Astrocyte (in vitro differentiated cells and primary cell): ENCODE results near the gene FRYL. TPM values are rescaled to one million over a fixed set of nuclear protein-coding genes. Genes with fewer than 3 reads are reported as not detected.

ENCODE experiments used
- DNase-seq: peaks from one replicate; pipeline ENCODE4 v3.0.0-alpha.2; 2010; ENCODE audit warnings: low read depth
- FAIRE-seq: peaks from 2 replicates; lab custom pipeline; 2011; peaks lifted over from hg19 to GRCh38; lab: Jason Lieb, UNC
- H2AFZ ChIP-seq: 2 replicates; pipeline ENCODE4 v1.6.0; 2012; ENCODE audit warnings: low read depth, low read length, inconsistent platforms
- H3K27ac ChIP-seq: 2 replicates; pipeline ENCODE4 v1.5.1; 2011; ENCODE audit warnings: low read depth, low read length, inconsistent platforms
- H3K27me3 ChIP-seq: 2 replicates; pipeline ENCODE4 v1.6.0; 2011; ENCODE audit warnings: low read length, inconsistent platforms; ENCODE audit not compliant: insufficient read depth
- H3K36me3 ChIP-seq: 2 replicates; pipeline ENCODE4 v1.5.1; 2011; ENCODE audit warnings: low read length, inconsistent platforms; ENCODE audit not compliant: insufficient read depth
- H3K4me1 ChIP-seq: 2 replicates; pipeline ENCODE4 v1.5.1; 2011; ENCODE audit warnings: low read length, inconsistent platforms; ENCODE audit not compliant: insufficient read depth
- H3K4me2 ChIP-seq: 2 replicates; pipeline ENCODE4 v1.6.0; 2012; ENCODE audit warnings: low read length, inconsistent platforms
- H3K4me3 ChIP-seq: 2 replicates; pipeline ENCODE4 v1.5.1; 2011; ENCODE audit warnings: low read depth, mild to moderate bottlenecking, low read length, inconsistent platforms; ENCODE audit not compliant: insufficient read depth
- H3K79me2 ChIP-seq: 2 replicates; pipeline ENCODE4 v1.6.0; 2012; ENCODE audit warnings: mild to moderate bottlenecking, low read length, inconsistent platforms; ENCODE audit not compliant: insufficient read depth
- H3K9ac ChIP-seq: 2 replicates; pipeline ENCODE4 v1.6.0; 2012; ENCODE audit warnings: mild to moderate bottlenecking, low read length, inconsistent platforms
- H3K9me3 ChIP-seq: 2 replicates; pipeline ENCODE4 v1.5.1; 2012; ENCODE audit warnings: low read depth, mild to moderate bottlenecking, low read length, inconsistent platforms; ENCODE audit not compliant: insufficient read depth
- H4K20me1 ChIP-seq: 2 replicates; pipeline ENCODE4 v1.6.0; 2012; ENCODE audit warnings: low read length, inconsistent platforms; ENCODE audit not compliant: insufficient read depth
- H3K27ac Mint-ChIP-seq: one replicate; pipeline ENCODE4 v1.8.0; 2021; ENCODE audit warnings: mild to moderate bottlenecking, mixed read lengths; ENCODE audit not compliant: unreplicated experiment
- H3K27me3 Mint-ChIP-seq: one replicate; pipeline ENCODE4 v1.8.0; 2021; ENCODE audit warnings: low read depth, mixed read lengths; ENCODE audit not compliant: unreplicated experiment
- H3K36me3 Mint-ChIP-seq: one replicate; pipeline ENCODE4 v1.8.0; 2021; ENCODE audit warnings: low read depth, mixed read lengths; ENCODE audit not compliant: unreplicated experiment
- H3K4me1 Mint-ChIP-seq: one replicate; pipeline ENCODE4 v1.8.0; 2021; ENCODE audit warnings: low read depth, mixed read lengths; ENCODE audit not compliant: unreplicated experiment
- H3K4me3 Mint-ChIP-seq: one replicate; pipeline ENCODE4 v1.8.0; 2021; ENCODE audit warnings: mild to moderate bottlenecking, moderate library complexity, mixed read lengths; ENCODE audit not compliant: unreplicated experiment
- H3K9me3 Mint-ChIP-seq: one replicate; pipeline ENCODE4 v1.8.0; 2021; ENCODE audit warnings: mild to moderate bottlenecking, mixed read lengths; ENCODE audit not compliant: unreplicated experiment
- EZH2 ChIP-seq: IDR thresholded peaks from 2 replicates; pipeline ENCODE4 v1.6.1; 2012; ENCODE audit warnings: mild to moderate bottlenecking, low read length, inconsistent platforms; ENCODE audit not compliant: insufficient read depth
- total RNA-seq: library from RNA; stranded (reverse); gene quantifications from 2 replicates; pipeline ENCODE4 v1.2.1, GENCODE V29; 2021
- TF ChIP-seq, protein P1 (sequence below): IDR thresholded peaks from 2 replicates; pipeline ENCODE4 v1.5.1; 2011; ENCODE audit warnings: low read depth, mild to moderate bottlenecking, inconsistent platforms, low read length, moderate library complexity; ENCODE audit not compliant: insufficient read depth

FRYL gene
- total RNA-seq, 1 donor from 2014 or later, result 70.0 TPM

DNA sequence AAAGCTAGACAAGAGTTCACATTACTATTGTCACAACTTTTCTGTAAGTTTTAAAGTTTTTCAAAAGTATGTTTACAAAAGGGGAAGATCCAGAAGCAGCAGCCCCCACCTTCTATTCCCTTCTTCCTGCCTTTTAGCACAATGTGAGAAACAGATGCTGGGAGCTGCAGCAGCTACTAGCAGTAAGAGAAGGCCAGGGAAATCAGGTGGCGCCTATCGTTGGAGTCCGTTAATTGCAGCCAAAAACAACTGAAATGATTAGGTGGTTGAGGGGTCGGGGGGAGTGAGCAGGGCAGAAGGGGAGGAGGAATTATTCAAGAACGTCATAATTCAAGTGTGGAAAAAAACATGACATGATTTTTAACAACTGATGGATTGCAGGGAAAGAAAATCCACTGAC lies 27.4 kb downstream of the FRYL start:
- Mint-ChIP-seq H3K36me3 (peaks cover 4% of the 10 kb centered on the region), H3K4me1 (peaks cover 27% of the 10 kb centered on the region), H3K9me3 (peaks cover 3% of the 10 kb centered on the region), H3K27ac (no peak overlapping the region), H3K27me3 (no peaks in the 10 kb centered on the region), H3K4me3 (no peak overlapping the region)
- Histone ChIP-seq H4K20me1 (peaks cover 67% of the 10 kb centered on the region), H3K4me2 (no peak overlapping the region), H3K79me2 (peaks cover 93% of the 10 kb centered on the region), H3K4me3 (no peak overlapping the region), H3K27ac (no peak overlapping the region), H3K36me3 (no peaks in the 10 kb centered on the region), H2AFZ (no peak overlapping the region), H3K4me1 (no peaks in the 10 kb centered on the region), H3K27me3 (no peaks in the 10 kb centered on the region), H3K9me3 (no peaks in the 10 kb centered on the region), H3K9ac (no peak overlapping the region)
- FAIRE-seq, result no peak
- TF ChIP-seq, protein P1, sequence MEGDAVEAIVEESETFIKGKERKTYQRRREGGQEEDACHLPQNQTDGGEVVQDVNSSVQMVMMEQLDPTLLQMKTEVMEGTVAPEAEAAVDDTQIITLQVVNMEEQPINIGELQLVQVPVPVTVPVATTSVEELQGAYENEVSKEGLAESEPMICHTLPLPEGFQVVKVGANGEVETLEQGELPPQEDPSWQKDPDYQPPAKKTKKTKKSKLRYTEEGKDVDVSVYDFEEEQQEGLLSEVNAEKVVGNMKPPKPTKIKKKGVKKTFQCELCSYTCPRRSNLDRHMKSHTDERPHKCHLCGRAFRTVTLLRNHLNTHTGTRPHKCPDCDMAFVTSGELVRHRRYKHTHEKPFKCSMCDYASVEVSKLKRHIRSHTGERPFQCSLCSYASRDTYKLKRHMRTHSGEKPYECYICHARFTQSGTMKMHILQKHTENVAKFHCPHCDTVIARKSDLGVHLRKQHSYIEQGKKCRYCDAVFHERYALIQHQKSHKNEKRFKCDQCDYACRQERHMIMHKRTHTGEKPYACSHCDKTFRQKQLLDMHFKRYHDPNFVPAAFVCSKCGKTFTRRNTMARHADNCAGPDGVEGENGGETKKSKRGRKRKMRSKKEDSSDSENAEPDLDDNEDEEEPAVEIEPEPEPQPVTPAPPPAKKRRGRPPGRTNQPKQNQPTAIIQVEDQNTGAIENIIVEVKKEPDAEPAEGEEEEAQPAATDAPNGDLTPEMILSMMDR, result no peak
- TF ChIP-seq EZH2, result no peak
- peak; percentile 10 for DNase-seq

DNA sequence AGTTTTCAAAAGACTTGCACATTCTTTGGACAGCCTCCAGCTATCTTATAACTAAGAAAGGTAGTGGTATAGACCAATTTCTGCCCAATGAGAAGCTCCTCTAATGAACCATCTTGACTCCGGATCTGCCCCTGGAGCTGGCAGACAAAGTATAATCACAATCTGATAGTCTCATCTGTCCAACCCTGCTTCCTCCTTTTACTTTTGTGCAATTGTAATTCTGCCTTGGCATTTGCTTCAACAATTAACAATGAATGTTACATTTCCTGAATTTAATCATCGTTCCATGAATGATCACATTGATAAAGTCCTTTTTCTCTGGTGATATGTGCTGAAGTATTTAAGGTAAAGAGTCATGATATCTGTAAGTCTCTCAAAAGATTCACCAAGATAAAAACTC lies 27.8 kb downstream of the FRYL start:
- H4K20me1 ChIP-seq, result peaks cover 71% of the 10 kb centered on the region
- DNase-seq, result no peak
- no peaks in the 10 kb centered on the region for H3K27me3 ChIP-seq
- Mint-ChIP-seq H3K27me3 (no peaks in the 10 kb centered on the region), H3K27ac (no peak overlapping the region), H3K9me3 (peaks cover 3% of the 10 kb centered on the region), H3K4me3 (no peak overlapping the region), H3K4me1 (peaks cover 27% of the 10 kb centered on the region), H3K36me3 (peaks cover 4% of the 10 kb centered on the region)
- H3K36me3 ChIP-seq, result no peaks in the 10 kb centered on the region
- no peak for FAIRE-seq
- no peak overlapping the region for H3K27ac ChIP-seq
- no peak overlapping the region for H3K9ac ChIP-seq
- H2AFZ ChIP-seq, result no peak overlapping the region
- TF ChIP-seq, protein P1, result no peak
- no peak for TF ChIP-seq EZH2
- no peak overlapping the region for H3K4me3 ChIP-seq
- H3K4me2 ChIP-seq, result no peak overlapping the region
- H3K4me1 ChIP-seq, result no peaks in the 10 kb centered on the region
- peaks cover 98% of the 10 kb centered on the region for H3K79me2 ChIP-seq
- no peaks in the 10 kb centered on the region for H3K9me3 ChIP-seq

DNA sequence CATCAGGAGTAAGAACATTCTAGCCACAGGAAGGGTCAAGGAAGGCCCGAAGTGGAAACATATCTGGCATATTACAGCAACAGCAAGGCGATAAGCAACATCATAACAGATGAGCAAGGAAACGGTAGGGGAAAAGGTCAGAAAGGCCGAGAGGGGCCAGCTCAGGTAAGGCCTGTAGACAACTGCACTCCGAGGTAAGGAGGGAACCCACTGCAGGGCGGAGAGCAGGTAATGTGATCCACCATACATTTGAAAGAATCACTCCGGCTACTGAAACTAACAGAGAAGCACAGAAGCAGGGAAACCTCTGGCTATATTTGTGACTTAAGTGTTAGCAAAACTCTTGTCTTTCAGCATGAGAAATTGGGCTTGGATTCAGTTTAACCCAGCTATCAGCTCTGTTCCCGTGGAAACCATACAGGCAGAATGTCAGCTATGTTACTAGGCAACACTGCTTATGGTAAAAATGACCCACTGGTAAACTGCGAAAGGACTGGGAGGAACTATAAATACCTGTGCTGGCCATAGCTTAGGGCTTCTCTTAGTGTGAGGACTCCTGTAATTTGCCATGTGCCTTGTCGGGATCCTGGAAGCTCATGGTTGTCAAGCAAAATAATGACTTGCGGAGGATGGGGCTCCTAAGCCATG lies 31.0 kb downstream of the FRYL start:
- H3K9ac ChIP-seq, result no peak overlapping the region
- no peak for FAIRE-seq
- no peaks in the 10 kb centered on the region for H3K36me3 ChIP-seq
- no peak overlapping the region for H3K4me3 Mint-ChIP-seq
- H3K9me3 ChIP-seq, result no peaks in the 10 kb centered on the region
- H3K79me2 ChIP-seq, result peaks cover 93% of the 10 kb centered on the region
- H3K27me3 Mint-ChIP-seq, result no peaks in the 10 kb centered on the region
- H3K4me1 Mint-ChIP-seq, result peaks cover 18% of the 10 kb centered on the region
- H3K27me3 ChIP-seq, result no peaks in the 10 kb centered on the region
- peaks cover 61% of the 10 kb centered on the region for H4K20me1 ChIP-seq
- H2AFZ ChIP-seq, result no peak overlapping the region
- H3K4me2 ChIP-seq, result no peak overlapping the region
- no peak overlapping the region for H3K27ac ChIP-seq
- H3K4me1 ChIP-seq, result no peaks in the 10 kb centered on the region
- TF ChIP-seq EZH2, result no peak
- TF ChIP-seq, protein P1, result no peak
- H3K27ac Mint-ChIP-seq, result peak overlapping the region; percentile 60
- H3K36me3 Mint-ChIP-seq, result peaks cover 5% of the 10 kb centered on the region
- H3K9me3 Mint-ChIP-seq, result peaks cover 3% of the 10 kb centered on the region
- peak; percentile 11 for DNase-seq
- no peak overlapping the region for H3K4me3 ChIP-seq
